Esophagus squamous epithelium (tissue), 4 donors: ENCODE data around the gene DERA.

Experiments used
- POLR2A ChIP-seq, 4 donors: fragments of 450-650 bp; IDR thresholded peaks; one replicate each; pipeline ENCODE4 v1.6.1; 2017; ENCODE audit warnings: antibody characterized with exemption in 4 of 4, mild to moderate bottlenecking in 4 of 4, moderate library complexity in 3 of 4
- TF ChIP-seq, protein P1 (sequence below), 6 experiments: fragments of 450-650 bp in 4 of 6; fragments of 200-600 bp in 2 of 6; sonication (generic) in 2 of 6; IDR thresholded peaks; one replicate each; pipeline ENCODE4 v1.5.1; 2016 to 2019; ENCODE audit warnings: antibody characterized with exemption in 6 of 6, mild to moderate bottlenecking in 4 of 6, moderate library complexity in 4 of 6

DNA sequence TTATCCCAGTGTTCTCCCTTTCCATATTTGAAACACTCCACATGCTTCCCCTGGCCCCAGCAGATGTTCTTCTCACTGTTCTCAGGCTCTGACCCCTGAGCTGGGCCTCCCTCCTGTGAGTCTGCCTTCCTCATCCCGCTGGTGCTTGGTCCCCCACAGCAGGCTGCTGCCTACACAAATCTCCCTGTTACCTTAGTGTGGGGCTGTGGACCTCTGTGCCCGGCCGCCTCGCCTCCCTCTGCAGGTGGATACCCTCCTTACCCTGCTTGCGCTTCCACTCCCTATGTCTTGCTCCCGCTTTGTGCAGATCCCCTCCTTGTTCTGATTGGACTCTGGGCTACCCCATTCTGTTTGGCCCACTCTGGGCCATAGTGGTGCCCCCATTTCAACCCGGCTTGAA lies 6.9 kb downstream of the DERA start:
- TF ChIP-seq POLR2A (IDR thresholded peaks at IDR 0.05) = no peak
- TF ChIP-seq, protein P1, sequence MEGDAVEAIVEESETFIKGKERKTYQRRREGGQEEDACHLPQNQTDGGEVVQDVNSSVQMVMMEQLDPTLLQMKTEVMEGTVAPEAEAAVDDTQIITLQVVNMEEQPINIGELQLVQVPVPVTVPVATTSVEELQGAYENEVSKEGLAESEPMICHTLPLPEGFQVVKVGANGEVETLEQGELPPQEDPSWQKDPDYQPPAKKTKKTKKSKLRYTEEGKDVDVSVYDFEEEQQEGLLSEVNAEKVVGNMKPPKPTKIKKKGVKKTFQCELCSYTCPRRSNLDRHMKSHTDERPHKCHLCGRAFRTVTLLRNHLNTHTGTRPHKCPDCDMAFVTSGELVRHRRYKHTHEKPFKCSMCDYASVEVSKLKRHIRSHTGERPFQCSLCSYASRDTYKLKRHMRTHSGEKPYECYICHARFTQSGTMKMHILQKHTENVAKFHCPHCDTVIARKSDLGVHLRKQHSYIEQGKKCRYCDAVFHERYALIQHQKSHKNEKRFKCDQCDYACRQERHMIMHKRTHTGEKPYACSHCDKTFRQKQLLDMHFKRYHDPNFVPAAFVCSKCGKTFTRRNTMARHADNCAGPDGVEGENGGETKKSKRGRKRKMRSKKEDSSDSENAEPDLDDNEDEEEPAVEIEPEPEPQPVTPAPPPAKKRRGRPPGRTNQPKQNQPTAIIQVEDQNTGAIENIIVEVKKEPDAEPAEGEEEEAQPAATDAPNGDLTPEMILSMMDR (IDR thresholded peaks at IDR 0.05) = no peak
